ENCODE measurements around the gene ADCY4. TPM values are rescaled to one million over a fixed set of nuclear protein-coding genes. Genes with fewer than 3 reads are reported as not detected.

Gene ADCY4
- total RNA-seq, 4 donors from 2014 or later, result 3.1 to 23.1 (median 11.7) TPM

GRCh38 chr14:24308342-24309124 is 26.3 kb downstream of the ADCY4 start:
- intact Hi-C loops (cut with DNase I), result no loop called here
- Histone ChIP-seq H3K4me3 (no peak overlapping the region), H3K4me1 (peaks cover 51 to 62% (median 51%) of the 10 kb centered on the region in 3 donors), H3K27me3 (no peaks in the 10 kb centered on the region), H3K9me3 (no peaks in the 10 kb centered on the region), H3K27ac (peak overlapping the region; percentile 92 to 97 (median 95)), H3K36me3 (peaks cover 0 to 45% (median 29%) of the 10 kb centered on the region in 3 donors)
- 51 to 67% methylated on average over 5 to 6 of the region's 7 CpGs for WGBS, 2 donors
- TF ChIP-seq CTCF (IDR thresholded peaks at IDR 0.05), result no peak
- no peak for TF ChIP-seq POLR2A (IDR thresholded peaks at IDR 0.05)
- DNase-seq, result no peak

GRCh38 chr14:24307575-24308341 is 27.1 kb downstream of the ADCY4 start, which contains the start of gene CIDEB:
TSS of gene CIDEB (minus strand) at chr14:24307977. CDS start at chr14:24307858, 119 bp downstream.
- H3K27ac ChIP-seq, result peak within 1 kb of the TSS; percentile 92 to 97 (median 95)
- H3K9me3 ChIP-seq, result no peaks in the 10 kb centered on the region
- H3K4me1 ChIP-seq, result peaks cover 43 to 54% (median 44%) of the 10 kb centered on the region in 3 donors
- TF ChIP-seq CTCF (IDR thresholded peaks at IDR 0.05) (peak; percentile 80 to 94 (median 85)), POLR2A (IDR thresholded peaks at IDR 0.05) (no peak)
- DNase-seq, result no peak
- 57 to 58% methylated on average over 6 of the region's 6 CpGs for WGBS, 2 donors
- no peaks in the 10 kb centered on the region for H3K27me3 ChIP-seq
- no peak within 1 kb of the TSS for H3K4me3 ChIP-seq
- intact Hi-C loops (cut with DNase I), result no loop called here
- H3K36me3 ChIP-seq, result peaks cover 1 to 53% (median 34%) of the 10 kb centered on the region in 3 donors

- no peak for TF ChIP-seq POLR2A (IDR thresholded peaks at IDR 0.05)
- TF ChIP-seq CTCF (IDR thresholded peaks at IDR 0.05), result no peak
- DNase-seq, result no peak
- intact Hi-C loops (cut with DNase I), result no loop called here
- Histone ChIP-seq H3K27ac (no peak overlapping the region), H3K4me3 (no peak overlapping the region), H3K9me3 (no peaks in the 10 kb centered on the region), H3K4me1 (peaks cover 37 to 50% (median 38%) of the 10 kb centered on the region in 3 donors), H3K36me3 (peaks cover 7 to 59% (median 39%) of the 10 kb centered on the region in 3 donors), H3K27me3 (no peaks in the 10 kb centered on the region)
- 55 to 80% methylated on average over 3 to 11 of the region's 11 CpGs for WGBS, 2 donors
Measured at GRCh38 chr14:24307156-24307574, 27.7 kb downstream of the ADCY4 start.

GRCh38 chr14:24304019-24304387 is 30.9 kb downstream of the ADCY4 start:
- no peak for DNase-seq
- no peak overlapping the region for H3K4me3 ChIP-seq
- WGBS, 2 donors, result 93 to 95% methylated on average over 7 to 11 of the region's 11 CpGs
- H3K9me3 ChIP-seq, result no peaks in the 10 kb centered on the region
- peaks cover 11 to 74% (median 44%) of the 10 kb centered on the region in 3 donors for H3K36me3 ChIP-seq
- H3K27me3 ChIP-seq, result no peaks in the 10 kb centered on the region
- intact Hi-C loops (cut with DNase I), result no loop called here
- no peak for TF ChIP-seq POLR2A (IDR thresholded peaks at IDR 0.05)
- TF ChIP-seq CTCF (IDR thresholded peaks at IDR 0.05), result no peak
- no peak overlapping the region for H3K27ac ChIP-seq
- H3K4me1 ChIP-seq, result peaks cover 23 to 45% (median 25%) of the 10 kb centered on the region in 3 donors

All from esophagus squamous epithelium (tissue), 5 donors.